HepG2 (cell line): ENCODE measurements around the gene CFAP70. TPM values are rescaled to one million over a fixed set of nuclear protein-coding genes. Genes with fewer than 3 reads are reported as not detected.

Source experiments
- ARNT ChIP-seq: fragments of 450-650 bp; IDR thresholded peaks from 2 replicates; pipeline ENCODE4 v1.6.1; 2017
- CAMTA2 ChIP-seq: sonication (generic); formaldehyde crosslinking; IDR thresholded peaks from 2 replicates; pipeline ENCODE4 v1.4.0; 2020; ENCODE audit warnings: mild to moderate bottlenecking, missing genetic modification reagents, borderline replicate concordance
- DNMT3B ChIP-seq: conservative IDR thresholded peaks from 2 replicates; pipeline ENCODE4 v1.6.1; 2016; ENCODE audit warnings: missing biosample characterization, control low read depth
- ESRRA ChIP-seq: sonication (generic); formaldehyde crosslinking; IDR thresholded peaks from 2 replicates; pipeline ENCODE4 v1.5.1; 2020; ENCODE audit warnings: mild to moderate bottlenecking, low read depth, missing genetic modification reagents
- FOXC1 ChIP-seq: sonication (generic); formaldehyde crosslinking; IDR thresholded peaks from 2 replicates; pipeline ENCODE4 v1.8.0; 2022; ENCODE audit warnings: mild to moderate bottlenecking, missing genetic modification reagents, borderline replicate concordance
- GMEB2 ChIP-seq: IDR thresholded peaks from 2 replicates; pipeline ENCODE4 v1.6.1; 2016; ENCODE audit warnings: missing biosample characterization, missing genetic modification reagents, low read depth
- HNF1B ChIP-seq: sonication (generic); formaldehyde crosslinking; IDR thresholded peaks from 2 replicates; pipeline ENCODE4 v1.5.1; 2020; ENCODE audit warnings: mild to moderate bottlenecking, moderate library complexity, missing genetic modification reagents
- HNRNPLL ChIP-seq: fragments of 200-400 bp; formaldehyde crosslinking; IDR thresholded peaks from 2 replicates; pipeline ENCODE4 v1.6.1; 2017; ENCODE audit warnings: mild to moderate bottlenecking, low read depth, low read length; ENCODE audit not compliant: poor library complexity, severe bottlenecking
- KAT7 ChIP-seq: IDR thresholded peaks from 2 replicates; pipeline ENCODE4 v1.6.1; 2018; ENCODE audit warnings: borderline replicate concordance, missing compliant biosample characterization
- MTA1 ChIP-seq: sonication (generic); formaldehyde crosslinking; IDR thresholded peaks from 2 replicates; pipeline ENCODE4 v1.4.0; 2020; ENCODE audit warnings: missing genetic modification reagents, mild to moderate bottlenecking, borderline replicate concordance
- POLR2AphosphoS2 ChIP-seq: IDR thresholded peaks from 2 replicates; pipeline ENCODE4 v1.6.1; 2011; ENCODE audit warnings: low read depth, low read length, improper control_type of control experiment
- POLR2G ChIP-seq: fragments of 200-400 bp; formaldehyde crosslinking; IDR thresholded peaks from 2 replicates; pipeline ENCODE4 v1.6.1; 2018; ENCODE audit warnings: mild to moderate bottlenecking, low read depth, low read length, moderate library complexity
- TBX3 ChIP-seq: fragments of 450-650 bp; IDR thresholded peaks from 2 replicates; pipeline ENCODE4 v1.6.1; 2017; ENCODE audit warnings: antibody characterized with exemption, mild to moderate bottlenecking, inconsistent platforms, borderline replicate concordance
- ZBTB21 ChIP-seq: sonication (generic); formaldehyde crosslinking; IDR thresholded peaks from 2 replicates; pipeline ENCODE4 v1.4.0; 2020; ENCODE audit warnings: missing genetic modification reagents
- ZC3H13 ChIP-seq: sonication (generic); formaldehyde crosslinking; IDR thresholded peaks from 2 replicates; pipeline ENCODE4 v1.8.1; 2023; ENCODE audit warnings: mild to moderate bottlenecking, missing genetic modification reagents, moderate library complexity
- ZKSCAN1 ChIP-seq: fragments of 150-350 bp; IDR thresholded peaks from 2 replicates; pipeline ENCODE4 v1.6.1; 2014; ENCODE audit warnings: low read length
- ZNF556 ChIP-seq: sonication (generic); formaldehyde crosslinking; IDR thresholded peaks from 2 replicates; pipeline ENCODE4 v1.4.0; 2020; ENCODE audit warnings: mild to moderate bottlenecking, missing genetic modification reagents, borderline replicate concordance
- ZNF704 ChIP-seq: sonication (generic); formaldehyde crosslinking; IDR thresholded peaks from 2 replicates; pipeline ENCODE4 v1.8.1; 2023; ENCODE audit warnings: mild to moderate bottlenecking, inconsistent platforms, moderate library complexity, missing genetic modification reagents, borderline replicate concordance
- ZNF737 ChIP-seq: sonication (generic); formaldehyde crosslinking; IDR thresholded peaks from 2 replicates; pipeline ENCODE4 v1.5.0; 2020; ENCODE audit warnings: missing genetic modification reagents, mild to moderate bottlenecking, borderline replicate concordance
- ZNF792 ChIP-seq: IDR thresholded peaks from 2 replicates; pipeline ENCODE4 v1.6.1; 2016
- polyA plus RNA-seq, 8 experiments: library from polyadenylated mRNA; depleted of rRNA in 3 of 8; stranded (reverse) in 7 of 8; unstranded in 1 of 8; fragments of >200 nt; fragmentation: Illumina TruSeq in 4 of 8; extraction: Trizol in 4 of 8; gene quantifications; 2 replicates each; pipeline versions ENCODE4 v1.2.1 to v1.2.3, GENCODE V29; 2011 to 2016; ENCODE audit warnings: low read depth in 4 of 8, missing spikeins in 1 of 8, mixed read lengths in 1 of 8; ENCODE audit not compliant: insufficient read depth in 1 of 8
- total RNA-seq, 5 experiments: library from RNA; depleted of rRNA; stranded (reverse); fragments of >200 nt; fragmentation: Illumina TruSeq; extraction: Trizol; gene quantifications; 2 replicates each; pipeline ENCODE4 v1.2.3, GENCODE V29; 2016; ENCODE audit warnings: low read depth in 1 of 5

Gene CFAP70
- total and polyA plus RNA-seq, 2 of the 13 experiments (the other 11 are each of a cell fraction or from before 2014, with no cell fraction given), result 0.27 to 0.38 TPM

- TF ChIP-seq FOXC1 (CRISPR knock-in tag), result no peak
- no peak for TF ChIP-seq DNMT3B (CRISPR knock-in tag)
- no peak for TF ChIP-seq POLR2AphosphoS2
- TF ChIP-seq KAT7 (CRISPR knock-in tag), result no peak
- TF ChIP-seq HNRNPLL, result peak; percentile 97
- TF ChIP-seq ESRRA, result no peak
- no peak for TF ChIP-seq TBX3
- peak; percentile 63; the same call in 1 of the 2 replicates for TF ChIP-seq HNF1B (CRISPR knock-in tag)
- no peak for TF ChIP-seq ZNF556
- no peak for TF ChIP-seq CAMTA2 (CRISPR knock-in tag)
- TF ChIP-seq ZBTB21 (CRISPR knock-in tag), result no peak
- TF ChIP-seq GMEB2, result no peak
- no peak for TF ChIP-seq ZC3H13
- TF ChIP-seq ZNF704 (CRISPR knock-in tag), result no peak
- TF ChIP-seq ZNF792 (CRISPR knock-in tag), result 0 out of 2 replicates have a peak, but pooled peaks have one; percentile 30
- TF ChIP-seq ARNT, result no peak
- no peak for TF ChIP-seq MTA1
- peak; percentile 85 for TF ChIP-seq POLR2G
- no peak for TF ChIP-seq ZNF737 (CRISPR knock-in tag)
- TF ChIP-seq ZKSCAN1, result no peak
These were observed at the start of gene CFAP70 (continued) for GRCh38 chr10:73358331-73359279.
